K562 (cell line): ENCODE data around the gene KRTAP1-3. TPM values are rescaled to one million over a fixed set of nuclear protein-coding genes. Genes with fewer than 3 reads are reported as not detected.

ENCODE experiments used
- ZNF407 ChIP-seq: fragments of 450-650 bp; IDR thresholded peaks from 2 replicates; pipeline ENCODE4 v1.6.1; 2016; ENCODE audit warnings: low read depth
- polyA plus RNA-seq, 8 experiments: library from polyadenylated mRNA; depleted of rRNA in 4 of 8; stranded (reverse) in 5 of 8; unstranded in 3 of 8; fragments of >200 nt; fragmentation: Nextera tagmentation in 2 of 8; fragmentation: Illumina TruSeq in 1 of 8; extraction: Ambion mirVana in 2 of 8; extraction: Trizol in 1 of 8; gene quantifications; 2 replicates each; pipeline versions ENCODE4 v1.2.1 to v1.2.3, GENCODE V29; 2011 to 2014; ENCODE audit warnings: inconsistent platforms in 1 of 8, missing spikeins in 1 of 8
- total RNA-seq, 7 experiments: library from RNA; depleted of rRNA in 6 of 7; stranded (reverse); fragments of >200 nt in 6 of 7; fragmentation: Illumina TruSeq in 2 of 7; extraction: Trizol in 2 of 7; gene quantifications; 2 replicates each; pipeline versions ENCODE4 v1.2.1 to v1.2.3, GENCODE V29; 2011 to 2021; ENCODE audit warnings: low replicate concordance in 1 of 7
- TF ChIP-seq, protein P1 (sequence below): fragments of 450-650 bp; IDR thresholded peaks from 2 replicates; pipeline ENCODE4 v1.6.1; 2014; ENCODE audit warnings: low read depth, mild to moderate bottlenecking, moderate library complexity, borderline replicate concordance

KRTAP1-3 gene
- total and polyA plus RNA-seq, 9 of the 15 experiments (the other 6 are each of a cell fraction or from before 2014, with no cell fraction given) = not detected

GRCh38 chr17:41002814-41003213 lies 31.9 kb downstream of the KRTAP1-3 start (continued):
- no peak for TF ChIP-seq ZNF407
- TF ChIP-seq, protein P1, sequence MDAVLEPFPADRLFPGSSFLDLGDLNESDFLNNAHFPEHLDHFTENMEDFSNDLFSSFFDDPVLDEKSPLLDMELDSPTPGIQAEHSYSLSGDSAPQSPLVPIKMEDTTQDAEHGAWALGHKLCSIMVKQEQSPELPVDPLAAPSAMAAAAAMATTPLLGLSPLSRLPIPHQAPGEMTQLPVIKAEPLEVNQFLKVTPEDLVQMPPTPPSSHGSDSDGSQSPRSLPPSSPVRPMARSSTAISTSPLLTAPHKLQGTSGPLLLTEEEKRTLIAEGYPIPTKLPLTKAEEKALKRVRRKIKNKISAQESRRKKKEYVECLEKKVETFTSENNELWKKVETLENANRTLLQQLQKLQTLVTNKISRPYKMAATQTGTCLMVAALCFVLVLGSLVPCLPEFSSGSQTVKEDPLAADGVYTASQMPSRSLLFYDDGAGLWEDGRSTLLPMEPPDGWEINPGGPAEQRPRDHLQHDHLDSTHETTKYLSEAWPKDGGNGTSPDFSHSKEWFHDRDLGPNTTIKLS = no peak
